Stimulated activated CD8-positive, alpha-beta memory T cell treated with anti-CD3 and anti-CD28 coated beads, Interleukin-7, amount 100 ng/mL, for 1 hour (primary cell): ENCODE results near the gene RETREG2.

Experiments used
- DNase-seq, 2 donors: peaks; one replicate each; pipeline ENCODE4 v3.0.0-alpha.2; 2020; ENCODE audit warnings: low read depth in 2 of 2

Gene RETREG2

DNA sequence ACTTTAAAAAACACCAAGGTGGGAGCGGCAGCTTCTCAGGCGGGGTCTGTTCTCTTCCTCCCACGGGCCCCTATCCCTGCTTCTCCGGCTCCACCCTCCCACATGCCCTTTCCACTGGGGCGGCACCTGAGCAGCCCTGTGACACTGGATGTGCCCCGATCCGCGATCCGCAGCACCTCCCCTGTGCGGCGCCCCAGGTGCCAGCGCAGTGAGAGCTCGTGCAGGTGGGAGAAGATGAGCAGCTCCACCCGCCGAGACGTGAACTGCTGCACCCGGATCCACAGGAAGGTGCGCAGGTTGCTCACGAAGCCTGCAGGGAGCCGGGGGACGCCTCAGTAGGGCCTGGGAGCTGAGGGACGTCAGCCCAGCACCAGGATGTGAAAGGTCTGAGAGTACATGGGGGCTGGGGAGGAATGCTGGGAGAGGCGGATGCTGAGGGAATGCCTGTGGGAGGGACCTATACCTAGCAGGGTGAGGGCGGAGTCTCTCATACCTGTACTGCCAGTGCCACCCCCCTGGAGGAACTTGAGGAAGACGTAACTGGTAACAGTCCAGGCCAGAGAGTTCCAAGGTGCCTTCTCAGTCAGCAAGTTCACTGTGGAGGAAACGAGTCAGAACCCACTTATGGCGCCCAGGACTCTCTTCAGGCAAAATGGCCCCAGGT is 37.9 kb downstream of the RETREG2 start:
- no peak for DNase-seq

DNA sequence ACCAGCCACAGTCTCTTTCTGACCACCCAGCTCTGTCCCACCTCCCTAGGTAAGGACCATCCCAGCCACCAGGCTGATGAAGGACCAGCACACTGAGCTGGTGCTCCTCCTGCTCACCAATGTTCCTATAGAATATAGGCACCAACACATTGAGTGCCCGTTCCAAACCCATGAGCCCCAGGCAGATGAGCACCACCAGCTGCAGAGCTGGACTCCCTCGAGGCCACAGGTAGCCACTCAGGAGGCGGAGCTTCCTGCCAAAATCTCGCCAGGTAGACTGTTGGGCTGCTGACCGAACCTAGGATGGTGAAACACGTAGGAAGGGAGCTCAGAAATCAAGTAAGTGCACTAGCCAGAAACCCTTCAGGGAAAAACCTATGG is 38.5 kb downstream of the RETREG2 start:
- no peak for DNase-seq

DNA sequence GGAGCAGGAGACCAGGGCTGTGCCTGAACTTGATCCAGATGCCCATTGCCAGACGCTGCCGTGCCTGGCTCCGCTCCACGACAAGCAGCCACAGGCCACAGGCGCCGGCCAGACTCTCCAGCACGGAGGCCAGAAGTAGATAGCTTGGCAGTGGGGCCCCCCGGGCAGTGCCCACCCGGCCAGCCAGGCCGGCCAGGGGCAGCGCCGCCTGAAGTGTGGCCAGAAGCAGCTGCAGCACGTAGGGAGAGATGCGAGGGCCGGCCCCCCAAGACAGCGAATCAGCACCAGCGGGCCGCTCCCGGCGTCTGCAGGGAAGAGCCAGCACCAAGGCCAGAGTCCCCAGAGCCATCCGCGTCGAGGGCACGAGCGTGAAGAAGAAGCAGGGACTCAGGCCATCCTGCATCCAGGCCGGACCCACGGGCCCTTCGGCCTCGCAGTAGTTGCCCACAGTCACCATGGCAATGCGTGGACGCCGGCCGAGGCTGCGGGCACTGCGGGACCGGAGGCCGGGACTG is 40.2 kb downstream of the RETREG2 start:
- DNase-seq: no peak

DNA sequence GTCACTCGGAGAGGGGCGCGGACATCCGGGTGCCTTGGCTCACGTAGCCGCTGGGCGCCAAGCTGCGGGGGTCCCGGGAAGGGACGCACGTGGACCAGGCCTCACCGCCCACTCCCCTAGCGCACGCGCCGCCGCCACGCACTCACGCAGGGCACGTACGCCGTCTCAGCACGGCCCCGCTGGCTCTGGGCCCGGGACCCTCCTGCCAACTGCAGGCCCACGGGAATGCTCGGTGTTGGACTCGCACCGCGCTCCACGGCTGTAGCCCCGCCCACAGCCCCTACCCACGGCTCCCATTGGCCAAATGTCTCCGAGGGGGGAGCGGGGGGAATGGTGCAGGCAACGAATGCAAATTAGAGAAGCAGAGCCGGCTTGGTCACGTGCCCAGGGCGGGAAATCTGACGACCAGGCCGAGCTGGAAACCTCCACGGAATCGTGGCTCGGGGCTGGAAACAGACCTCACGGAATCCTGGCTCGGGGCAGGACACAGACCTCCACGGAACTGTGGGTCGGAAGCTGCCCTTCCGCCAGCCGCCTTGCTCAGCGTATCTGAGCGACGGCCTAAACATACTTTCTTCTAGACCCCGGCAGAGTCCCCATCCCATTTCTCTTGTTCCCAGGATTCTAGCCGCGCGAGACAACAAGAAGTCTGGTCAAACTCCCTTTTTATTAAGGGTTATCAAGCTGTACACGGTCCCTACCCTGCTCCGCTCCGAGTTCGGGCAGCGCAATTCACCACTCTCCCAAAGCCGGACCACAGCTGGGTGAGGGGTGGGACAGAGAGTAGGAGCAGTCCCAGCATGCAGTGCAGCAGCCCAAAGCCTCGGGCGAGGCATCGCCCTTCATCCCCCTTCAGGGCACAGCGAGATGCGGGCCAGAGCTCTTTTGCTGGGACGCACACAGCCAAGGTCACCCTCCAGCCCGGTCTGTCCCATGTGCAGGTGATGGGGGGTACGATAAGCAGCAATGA is 40.9 kb downstream of the RETREG2 start, which contains the start of gene ABCB6:
Gene ABCB6 (minus strand): TSS at position 227 of the 970 bp plus-strand sequence. CDS start 285 bp downstream, outside the sequence.
- DNase-seq: peak; percentile 51 to 60

DNA sequence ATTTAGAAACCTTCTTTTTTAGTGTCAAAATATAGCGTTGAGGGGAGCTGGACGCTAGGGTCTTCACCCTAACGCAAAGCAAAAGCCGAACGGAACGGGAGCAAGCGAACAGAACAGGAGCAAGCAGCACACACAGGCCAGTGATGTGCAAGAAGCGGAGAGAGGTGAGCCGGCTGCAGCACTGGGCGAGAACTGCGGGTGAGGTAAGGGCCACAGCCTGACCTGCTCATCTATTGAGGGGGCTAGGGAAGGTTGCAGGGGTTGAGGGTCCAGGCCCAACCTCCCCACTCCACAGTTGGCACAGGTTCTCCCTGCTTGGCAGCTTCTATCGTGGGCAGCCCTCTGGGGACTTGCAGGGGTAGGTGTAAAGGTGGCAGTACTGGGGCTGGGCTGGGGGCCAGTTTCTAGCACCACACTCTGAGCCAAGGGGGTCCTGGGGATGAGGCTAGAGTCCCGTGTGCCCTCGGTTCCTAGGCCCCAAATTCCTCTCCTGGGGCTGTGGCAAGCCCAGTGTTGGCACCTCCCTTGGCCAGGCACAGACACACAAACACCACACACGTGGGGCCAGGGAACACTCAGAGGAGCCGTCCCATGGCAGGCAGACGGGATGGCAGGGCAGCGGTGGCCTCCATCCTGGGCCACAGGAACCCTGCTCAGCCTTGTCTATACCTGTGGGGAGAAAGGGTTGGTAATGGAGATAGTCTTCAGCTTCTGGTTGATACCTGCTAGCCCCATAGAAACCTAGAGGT is 41.9 kb downstream of the RETREG2 start:
- DNase-seq: no peak

DNA sequence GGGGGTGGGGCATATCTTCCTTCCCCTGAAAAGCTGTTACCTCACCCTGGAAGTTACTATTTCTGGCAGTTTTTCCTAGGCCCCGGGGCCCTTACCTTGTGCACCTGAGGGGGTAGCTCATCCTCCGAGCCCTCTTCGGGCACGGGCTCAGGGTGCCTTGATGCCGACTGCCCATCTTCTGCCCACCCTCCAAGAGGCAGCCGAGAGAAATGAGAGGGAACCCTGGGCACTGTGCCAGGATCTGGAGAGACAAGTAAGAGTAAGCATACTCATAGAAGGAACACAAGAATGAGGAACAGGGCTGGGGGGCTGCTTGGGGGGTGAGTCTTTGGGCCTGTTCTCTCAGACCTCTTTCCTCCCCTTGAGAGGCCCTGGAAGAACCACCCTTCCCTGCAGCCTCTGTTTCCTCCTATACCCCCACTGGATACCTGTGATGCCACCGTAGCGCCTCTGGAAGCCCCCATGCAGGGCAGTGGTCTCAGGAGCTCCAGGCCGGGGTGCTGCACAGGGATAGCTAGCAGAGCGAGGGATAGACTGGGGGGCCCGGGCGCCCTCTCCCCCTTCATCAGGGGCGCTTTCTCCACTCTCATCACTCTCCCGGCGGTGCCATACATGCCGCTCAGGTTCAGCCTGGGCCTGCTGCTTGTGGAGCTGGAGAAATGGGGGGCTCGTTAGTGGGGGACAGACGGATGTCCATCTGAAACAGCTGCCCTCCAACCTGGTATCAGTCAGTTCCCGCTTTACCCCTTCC is 42.8 kb downstream of the RETREG2 start:
- no peak for DNase-seq

DNA sequence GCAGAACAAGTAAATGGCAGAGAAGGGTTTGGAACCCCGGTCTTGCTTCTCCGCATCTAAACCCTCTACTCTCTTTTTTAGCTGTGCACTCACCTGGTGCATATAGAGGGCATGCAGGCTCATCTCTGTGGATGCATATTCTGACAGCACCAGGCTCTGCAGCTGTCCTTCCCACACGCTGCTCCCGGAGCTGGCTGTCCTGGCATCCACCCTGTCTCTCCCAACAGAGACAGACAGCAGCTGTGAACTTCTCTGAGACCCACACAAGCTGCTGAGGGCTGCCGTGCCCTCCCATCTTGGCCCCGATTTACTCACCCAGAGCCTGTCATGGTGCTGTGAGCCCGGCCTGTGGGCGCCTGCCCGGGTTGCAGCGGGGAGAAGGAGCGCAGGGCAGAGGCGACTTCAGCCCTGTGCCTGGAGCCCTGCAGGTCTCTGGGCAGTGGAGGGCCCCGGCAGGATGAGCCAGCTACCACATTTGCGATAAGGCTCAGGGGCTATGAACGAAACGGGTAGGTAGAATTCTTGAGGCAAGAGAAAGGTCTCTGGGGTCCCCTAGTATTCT is 44.0 kb downstream of the RETREG2 start:
- DNase-seq: no peak

DNA sequence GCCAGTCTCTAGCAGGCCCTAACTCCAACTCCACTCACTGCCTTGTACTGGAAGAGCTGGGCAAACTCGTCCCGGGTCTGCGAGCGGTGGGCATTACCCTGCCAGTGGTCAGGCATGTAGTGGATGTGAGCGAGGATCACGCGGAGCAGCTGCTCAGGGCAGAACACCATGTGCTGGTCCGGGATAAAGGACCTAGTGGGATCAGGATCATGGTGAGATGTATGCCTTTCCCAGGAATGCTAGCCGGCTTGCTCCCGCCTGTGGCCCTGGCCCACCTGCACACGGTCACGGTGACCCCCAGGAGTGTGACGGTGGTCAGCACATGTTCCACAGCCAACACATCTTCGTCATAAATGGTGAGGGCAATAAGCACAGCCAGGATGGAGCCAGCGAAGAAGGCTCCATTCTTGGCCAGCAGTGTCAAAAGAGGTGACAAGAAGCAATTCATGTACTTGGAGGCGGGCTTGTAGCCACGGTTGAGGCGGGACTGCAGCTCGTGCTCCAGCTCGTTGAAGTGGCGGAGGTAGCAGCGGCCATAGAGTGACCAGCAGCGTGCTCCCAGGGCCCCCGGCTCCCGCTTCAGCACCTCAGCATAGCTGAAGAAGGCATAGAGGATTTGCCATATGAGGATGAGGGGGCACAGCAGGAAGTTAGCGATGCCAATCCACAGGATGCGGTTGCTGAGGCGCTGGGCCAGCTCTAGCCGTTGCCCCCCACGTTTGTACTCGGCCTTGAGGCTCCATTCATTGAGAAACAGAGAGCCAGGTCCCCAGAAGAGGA is 45.9 kb downstream of the RETREG2 start:
- no peak for DNase-seq

DNA sequence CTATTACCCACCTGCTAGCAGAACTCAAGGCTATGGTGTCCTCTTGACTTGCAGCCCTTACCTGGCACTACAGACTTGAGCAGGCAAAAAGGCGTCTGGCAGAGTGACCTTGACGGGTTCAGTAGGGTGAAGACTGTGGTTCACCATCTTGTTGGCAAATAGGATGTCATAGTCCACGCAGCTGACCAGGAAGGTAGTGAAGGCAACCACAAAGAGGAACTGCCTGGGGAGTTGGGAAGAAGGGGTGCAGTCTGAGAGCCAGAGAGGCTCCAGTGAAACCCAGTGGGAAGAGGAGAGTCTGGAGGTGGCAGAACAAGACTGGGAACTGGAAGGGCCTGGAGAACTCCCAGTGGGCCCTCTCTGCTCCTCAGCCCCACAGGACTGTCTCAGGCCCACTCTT is 47.3 kb downstream of the RETREG2 start:
- no peak for DNase-seq

DNA sequence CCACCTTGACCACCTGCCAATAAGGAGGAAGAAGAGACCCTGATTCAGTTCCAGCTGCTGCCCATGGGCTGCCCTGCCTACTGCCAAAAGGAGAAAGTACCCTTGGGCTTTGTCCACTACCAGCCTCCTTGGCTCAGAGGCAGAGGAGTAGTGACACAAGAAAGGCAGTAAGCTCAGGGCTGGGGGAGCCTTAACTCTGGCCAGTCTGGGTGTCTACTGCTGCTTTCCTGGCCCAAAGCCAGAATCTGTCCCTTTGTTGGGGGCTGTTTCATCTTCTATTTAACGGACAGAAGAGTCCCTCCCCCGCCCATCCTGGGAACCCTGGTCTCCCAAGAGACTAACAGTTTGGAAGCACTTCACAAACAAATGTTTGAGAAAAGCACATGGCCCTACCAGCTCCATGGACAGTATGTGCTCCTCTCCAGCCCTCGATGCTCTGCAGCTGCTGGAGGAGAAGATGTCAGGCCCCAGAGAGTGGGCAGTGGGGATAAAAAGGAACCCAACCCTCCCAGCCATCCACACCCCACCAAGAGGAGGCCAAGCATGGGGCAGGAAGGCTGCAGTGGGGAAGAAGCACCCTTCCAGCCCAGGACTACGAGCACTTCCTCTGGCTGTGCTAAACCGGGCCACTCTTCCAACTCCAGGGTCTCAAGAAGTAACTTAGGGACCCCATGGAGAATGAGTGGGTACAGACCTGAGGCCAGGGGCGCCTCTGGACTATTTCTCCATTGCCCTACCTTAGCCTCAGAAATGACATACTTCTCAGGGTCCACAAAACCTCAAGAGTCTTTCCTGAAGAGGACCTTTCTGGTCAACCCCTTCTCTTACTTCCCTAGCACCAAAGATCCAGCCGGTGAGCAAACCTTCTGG is 50.2 kb downstream of the RETREG2 start:
- DNase-seq: no peak

DNA sequence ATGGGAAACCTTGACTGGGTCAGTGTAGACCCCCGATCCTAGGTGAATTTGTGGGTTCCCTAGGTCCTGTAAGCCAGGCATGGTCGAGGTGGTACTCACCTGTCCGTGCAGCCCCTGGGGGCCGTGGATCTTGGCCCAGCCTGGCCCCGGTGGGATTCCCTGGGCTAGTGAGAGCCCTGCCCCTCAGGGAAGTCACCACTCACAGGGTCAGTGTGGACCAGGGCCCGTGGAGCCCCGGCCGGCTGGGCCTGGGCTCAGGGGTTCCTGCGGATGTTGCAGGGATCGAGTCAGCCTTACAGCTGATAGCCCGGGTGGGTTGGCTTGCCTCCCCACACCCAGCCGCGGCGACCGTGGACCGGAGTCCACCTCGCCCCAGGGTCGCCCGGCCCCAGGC is 50.8 kb downstream of the RETREG2 start:
- no peak for DNase-seq

DNA sequence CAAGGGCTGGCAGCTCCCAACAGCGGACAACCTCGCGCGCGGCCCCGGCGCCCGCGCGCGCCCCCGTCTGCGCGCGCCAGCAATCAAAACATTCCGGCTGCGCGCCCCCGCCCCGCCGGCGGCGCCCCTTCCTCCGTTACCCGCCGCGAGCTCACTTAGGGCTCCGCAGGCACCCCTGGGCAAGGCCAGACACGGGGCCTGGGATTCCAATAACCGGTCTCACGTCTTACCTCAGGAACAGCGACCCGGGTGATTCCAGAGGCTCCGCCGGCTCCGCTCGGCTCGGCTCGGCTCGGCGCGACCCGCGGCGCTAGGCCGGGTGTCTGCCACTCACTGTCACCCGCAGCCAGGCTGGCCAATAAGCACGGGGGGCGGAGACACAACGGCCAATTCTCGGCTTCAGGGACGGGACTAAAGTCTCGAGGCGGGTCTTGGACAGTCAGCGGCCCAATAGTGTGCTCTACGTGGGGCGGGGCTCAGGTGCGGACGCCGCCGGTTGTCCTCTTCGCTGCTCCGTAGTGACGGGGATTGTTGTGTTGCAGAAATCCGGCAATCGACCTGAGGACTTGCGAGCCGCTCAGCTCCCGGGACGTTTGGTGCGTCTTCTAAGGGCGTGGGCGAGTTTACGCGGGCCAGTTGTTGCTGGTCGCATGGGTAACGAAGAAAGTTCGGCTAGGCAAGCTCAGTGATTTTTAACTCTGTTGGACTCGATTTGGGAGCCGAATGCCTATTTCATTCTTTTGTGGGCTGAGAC is 51.4 kb downstream of the RETREG2 start, which contains the start of the genes ANKZF1 and ATG9A:
Gene ANKZF1 (plus strand): TSS at position 502 of the 754 bp plus-strand sequence. CDS start 452 bp downstream, outside the sequence.
Gene ATG9A (minus strand): TSS at position 332 of the 754 bp plus-strand sequence. CDS start 1,612 bp downstream, outside the sequence.
- peak; percentile 93 to 95 for DNase-seq

DNA sequence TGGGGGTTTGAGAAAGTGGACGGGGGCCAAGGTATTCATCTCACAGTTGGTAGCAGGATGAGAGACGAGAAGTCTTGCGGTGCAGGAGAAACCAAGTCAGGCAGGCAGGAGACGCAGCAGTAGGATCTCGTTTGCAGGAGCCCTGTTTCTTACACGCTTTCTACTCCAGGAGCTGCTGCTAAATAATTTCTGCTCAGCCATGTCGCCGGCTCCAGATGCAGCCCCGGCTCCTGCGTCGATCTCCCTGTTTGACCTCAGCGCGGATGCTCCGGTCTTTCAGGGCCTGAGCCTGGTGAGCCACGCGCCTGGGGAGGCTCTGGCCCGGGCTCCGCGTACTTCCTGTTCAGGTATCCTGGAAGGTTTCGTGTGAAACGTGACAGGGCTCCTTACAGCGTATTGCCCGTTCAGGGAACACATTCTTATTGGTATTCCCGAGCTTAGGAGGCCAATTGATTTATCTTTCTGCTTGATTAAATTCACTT is 52.0 kb downstream of the RETREG2 start:
- DNase-seq: no peak

DNA sequence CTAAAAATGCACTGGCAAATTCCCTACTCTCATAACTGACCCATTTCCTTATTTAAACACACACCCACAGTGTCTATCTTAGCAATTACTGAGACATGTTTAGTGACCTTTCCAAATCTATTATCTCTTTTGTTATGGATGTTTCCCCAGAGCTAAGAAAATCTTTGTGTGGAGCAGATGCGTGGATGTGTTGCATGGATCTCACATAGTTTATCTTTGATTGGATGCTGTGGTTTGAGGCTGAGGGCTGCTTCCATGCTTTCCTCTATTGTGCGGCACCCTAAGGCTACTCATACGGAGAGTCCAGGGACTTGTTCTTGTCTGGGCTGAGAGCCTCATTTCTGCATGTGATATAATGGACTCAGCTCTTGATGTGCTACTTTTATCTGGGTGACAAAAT is 56.3 kb downstream of the RETREG2 start:
- no peak for DNase-seq
